MCF 10A (cell line): ENCODE data around the gene MYO9A. TPM values are rescaled to one million over a fixed set of nuclear protein-coding genes. Genes with fewer than 3 reads are reported as not detected.

Experiments used
- BruUV-seq: library from RNA; stranded (reverse); fragments of 400-500 nt; replicated peaks from 2 replicates; lab custom pipeline; 2021; lab: Mats Ljungman, UMichigan
- CTCF ChIA-PET: fragments of 300-600 bp; sonication (Branson Sonifier 250); formaldehyde crosslinking; extraction: SDS; loops from one replicate; lab custom pipeline; 2021; ENCODE audit warnings: antibody characterized with exemption, inconsistent platforms; lab: Yijun Ruan, JAX
- POLR2A ChIA-PET: fragments of 300-600, 350-650 bp; sonication (Branson Sonifier 250); formaldehyde crosslinking; extraction: SDS; loops from one replicate; lab custom pipeline; 2020; ENCODE audit warnings: antibody characterized with exemption, inconsistent platforms; lab: Yijun Ruan, JAX
- DNase-seq: peaks from one replicate; pipeline ENCODE4 v3.0.0-alpha.2; 2018; ENCODE audit not compliant: unreplicated experiment
- H3K27ac Mint-ChIP-seq: one replicate; pipeline ENCODE4 v1.8.0; 2022; ENCODE audit warnings: mild to moderate bottlenecking, low read depth, mixed read lengths; ENCODE audit not compliant: unreplicated experiment
- H3K27me3 Mint-ChIP-seq: one replicate; pipeline ENCODE4 v1.8.0; 2022; ENCODE audit warnings: mixed read lengths; ENCODE audit not compliant: insufficient read depth, unreplicated experiment
- H3K36me3 Mint-ChIP-seq: one replicate; pipeline ENCODE4 v1.8.0; 2022; ENCODE audit warnings: mild to moderate bottlenecking, moderate library complexity, mixed read lengths; ENCODE audit not compliant: insufficient read depth, unreplicated experiment
- H3K4me1 Mint-ChIP-seq: one replicate; pipeline ENCODE4 v1.8.0; 2022; ENCODE audit warnings: mixed read lengths; ENCODE audit not compliant: insufficient read depth, unreplicated experiment
- H3K4me3 Mint-ChIP-seq: one replicate; pipeline ENCODE4 v1.8.0; 2022; ENCODE audit warnings: mild to moderate bottlenecking, moderate library complexity, mixed read lengths; ENCODE audit not compliant: unreplicated experiment
- H3K9me3 Mint-ChIP-seq: one replicate; pipeline ENCODE4 v1.8.0; 2022; ENCODE audit warnings: mixed read lengths; ENCODE audit not compliant: unreplicated experiment
- intact Hi-C: fragments of 100-400 bp; cut with micrococcal nuclease; formaldehyde crosslinking; loops from 2 replicates; pipeline ENCODE4 v1.14.1; 2022
- total RNA-seq: library from RNA; stranded (reverse); gene quantifications from 2 replicates; pipeline ENCODE4 v1.2.3, GENCODE V29; 2022
- TF ChIP-seq, protein P1 (sequence below): fragments of 200-600 bp; IDR thresholded peaks from one replicate; pipeline ENCODE4 v1.8.0; 2022; ENCODE audit warnings: antibody characterized with exemption, mild to moderate bottlenecking; ENCODE audit not compliant: unreplicated experiment

The MYO9A gene
- total RNA-seq, 1 experiment from 2014 or later: 40.8 TPM

DNA sequence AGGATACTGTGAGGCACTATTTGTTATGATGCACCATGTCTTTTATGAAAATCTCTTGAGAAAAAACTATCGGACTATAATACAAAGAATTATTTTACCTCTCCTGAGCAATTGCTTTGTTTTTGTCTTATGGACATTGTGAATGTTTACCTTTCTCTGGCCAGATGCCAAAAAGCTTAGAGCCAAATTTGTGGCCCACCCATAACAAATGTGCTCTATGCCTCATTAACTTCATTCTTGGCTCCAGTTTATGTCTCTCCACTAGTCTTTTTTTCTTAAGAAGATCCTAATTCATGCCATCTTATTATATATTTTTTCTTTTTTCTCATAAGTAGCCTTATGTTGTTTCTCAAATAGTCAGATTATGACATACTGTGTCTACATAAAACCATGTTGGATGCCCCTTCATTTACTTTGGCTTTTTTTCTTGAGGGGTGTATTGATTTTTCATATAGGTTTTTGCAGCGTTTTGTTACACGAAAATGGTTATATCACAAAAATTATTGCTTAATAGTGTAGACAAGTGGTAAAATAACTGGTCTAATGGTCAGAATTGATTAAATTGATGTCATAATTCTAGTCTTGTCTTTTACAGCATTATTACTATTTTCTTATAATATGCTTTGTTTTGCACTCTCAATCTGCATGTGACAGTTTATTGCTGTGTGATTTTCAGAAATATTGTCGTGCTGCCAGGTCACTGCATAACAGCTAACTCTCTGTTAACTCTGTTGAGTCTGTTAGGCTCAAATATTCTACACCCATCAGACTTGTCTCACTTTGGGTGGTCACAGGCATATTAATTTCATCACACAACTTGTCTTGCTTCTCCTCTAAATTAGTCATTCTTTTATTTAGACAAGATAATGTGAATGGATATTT is 18.5 kb upstream of the MYO9A start:
- Mint-ChIP-seq H3K4me3 (no peak overlapping the region), H3K27ac (no peak overlapping the region), H3K4me1 (no peaks in the 10 kb centered on the region), H3K9me3 (no peaks in the 10 kb centered on the region), H3K36me3 (no peaks in the 10 kb centered on the region), H3K27me3 (no peaks in the 10 kb centered on the region)
- TF ChIP-seq, protein P1, sequence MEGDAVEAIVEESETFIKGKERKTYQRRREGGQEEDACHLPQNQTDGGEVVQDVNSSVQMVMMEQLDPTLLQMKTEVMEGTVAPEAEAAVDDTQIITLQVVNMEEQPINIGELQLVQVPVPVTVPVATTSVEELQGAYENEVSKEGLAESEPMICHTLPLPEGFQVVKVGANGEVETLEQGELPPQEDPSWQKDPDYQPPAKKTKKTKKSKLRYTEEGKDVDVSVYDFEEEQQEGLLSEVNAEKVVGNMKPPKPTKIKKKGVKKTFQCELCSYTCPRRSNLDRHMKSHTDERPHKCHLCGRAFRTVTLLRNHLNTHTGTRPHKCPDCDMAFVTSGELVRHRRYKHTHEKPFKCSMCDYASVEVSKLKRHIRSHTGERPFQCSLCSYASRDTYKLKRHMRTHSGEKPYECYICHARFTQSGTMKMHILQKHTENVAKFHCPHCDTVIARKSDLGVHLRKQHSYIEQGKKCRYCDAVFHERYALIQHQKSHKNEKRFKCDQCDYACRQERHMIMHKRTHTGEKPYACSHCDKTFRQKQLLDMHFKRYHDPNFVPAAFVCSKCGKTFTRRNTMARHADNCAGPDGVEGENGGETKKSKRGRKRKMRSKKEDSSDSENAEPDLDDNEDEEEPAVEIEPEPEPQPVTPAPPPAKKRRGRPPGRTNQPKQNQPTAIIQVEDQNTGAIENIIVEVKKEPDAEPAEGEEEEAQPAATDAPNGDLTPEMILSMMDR: no peak
- BruUV-seq: no TSS peak
- intact Hi-C loops: no loop called here
- POLR2A ChIA-PET: interaction anchor here (0.6 to 1.2 kb wide), 3 partner anchors 12 to 384 kb away, joined by 3 to 4 read pairs (median 3); no protein-coding TSS in a partner anchor
- DNase-seq: peak; percentile 5
- CTCF ChIA-PET: interaction anchor here (0.7 kb wide), 1 partner anchor 29 kb away, joined by 3 read pairs; no protein-coding TSS in a partner anchor

DNA sequence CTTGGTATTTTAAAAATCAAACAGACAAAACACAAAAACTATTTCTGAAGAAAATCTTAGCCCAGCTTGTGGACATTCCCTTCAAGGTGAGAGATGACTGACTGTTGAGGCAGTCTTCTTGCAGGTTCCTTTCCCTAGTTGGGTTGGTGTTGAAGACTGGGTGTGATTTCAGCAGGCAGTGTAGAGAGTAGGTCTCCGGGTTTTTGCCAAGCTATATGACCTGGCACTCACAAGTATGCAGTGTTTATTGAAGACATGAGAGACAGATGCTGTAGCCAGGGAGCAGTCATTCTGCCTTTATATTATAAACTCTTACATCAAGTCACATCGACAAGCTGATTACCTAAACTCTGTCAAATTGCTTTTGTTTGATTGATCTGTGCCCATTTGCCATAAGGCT is 17.8 kb upstream of the MYO9A start:
- BruUV-seq: no TSS peak
- CTCF ChIA-PET: interaction anchor here (0.6 kb wide), 1 partner anchor 650 kb away, joined by 5 read pairs; no protein-coding TSS in a partner anchor
- POLR2A ChIA-PET: interaction anchor here (0.6 to 1.2 kb wide), 4 partner anchors 13 to 461 kb away, joined by 3 read pairs; no protein-coding TSS in a partner anchor
- Mint-ChIP-seq H3K27me3 (no peaks in the 10 kb centered on the region), H3K36me3 (no peaks in the 10 kb centered on the region), H3K27ac (no peak overlapping the region), H3K9me3 (no peaks in the 10 kb centered on the region), H3K4me1 (no peaks in the 10 kb centered on the region), H3K4me3 (no peak overlapping the region)
- intact Hi-C loops: no loop called here
- no peak for DNase-seq
- TF ChIP-seq, protein P1: no peak

DNA sequence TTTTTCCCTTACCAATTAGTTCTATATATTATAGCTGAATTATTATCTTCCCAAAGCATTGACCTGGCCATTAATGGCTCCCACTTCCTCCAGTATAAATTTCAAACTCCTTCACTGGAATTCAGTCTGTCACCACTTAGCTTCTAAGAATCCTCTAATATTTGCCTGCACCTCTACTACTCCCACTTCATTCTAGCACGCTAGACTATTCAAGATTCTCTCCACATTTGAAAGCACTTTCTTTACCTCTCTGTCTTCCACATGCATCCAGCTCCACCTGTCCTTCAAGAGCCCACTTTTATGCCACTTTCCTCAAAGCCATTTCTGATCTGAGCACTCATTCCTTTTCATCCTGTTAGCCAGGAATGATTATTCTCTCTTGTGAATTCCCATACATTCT is 15.3 kb upstream of the MYO9A start:
- CTCF ChIA-PET: no interaction called here
- TF ChIP-seq, protein P1: no peak
- Mint-ChIP-seq H3K4me3 (no peak overlapping the region), H3K27ac (no peak overlapping the region), H3K9me3 (no peaks in the 10 kb centered on the region), H3K36me3 (no peaks in the 10 kb centered on the region), H3K4me1 (no peaks in the 10 kb centered on the region), H3K27me3 (no peaks in the 10 kb centered on the region)
- no peak for DNase-seq
- POLR2A ChIA-PET: interaction anchor here (0.5 kb wide), 1 partner anchor 10 kb away, joined by 4 read pairs; no protein-coding TSS in a partner anchor
- BruUV-seq: no TSS peak
- intact Hi-C loops: no loop called here

DNA sequence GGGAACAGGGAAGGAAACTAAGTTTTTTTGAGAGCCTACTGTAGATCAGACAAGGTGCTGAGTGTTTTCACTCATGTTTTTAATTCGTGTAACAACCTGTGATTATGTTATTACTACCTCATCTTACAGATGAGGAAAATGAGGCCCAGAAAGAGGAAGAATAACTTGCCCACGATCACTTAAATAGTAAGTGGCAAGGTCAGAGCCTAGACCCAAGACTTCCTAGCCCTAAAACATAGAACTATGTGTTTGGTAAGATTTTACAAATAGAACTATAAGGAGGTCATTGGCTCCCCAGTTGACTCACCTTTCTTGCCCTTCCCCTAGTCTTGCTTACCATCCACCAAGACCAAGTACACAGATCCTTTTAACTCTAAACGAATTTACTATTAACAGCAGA is 14.0 kb upstream of the MYO9A start:
- TF ChIP-seq, protein P1: no peak
- intact Hi-C loops: no loop called here
- Mint-ChIP-seq H3K27me3 (no peaks in the 10 kb centered on the region), H3K36me3 (no peaks in the 10 kb centered on the region), H3K4me1 (no peaks in the 10 kb centered on the region), H3K4me3 (no peak overlapping the region), H3K9me3 (no peaks in the 10 kb centered on the region), H3K27ac (no peak overlapping the region)
- no peak for DNase-seq
- ChIA-PET CTCF (no interaction called here), POLR2A (no interaction called here)
- no TSS peak for BruUV-seq
